Measurements from ENCODE around the gene SPATA46. TPM values are rescaled to one million over a fixed set of nuclear protein-coding genes. Genes with fewer than 3 reads are reported as not detected.

SPATA46 gene
- total and polyA plus RNA-seq, 9 of the 15 experiments (the other 6 are each of a cell fraction or from before 2014, with no cell fraction given): 0.04 to 0.11 TPM; not detected in 7

DNA sequence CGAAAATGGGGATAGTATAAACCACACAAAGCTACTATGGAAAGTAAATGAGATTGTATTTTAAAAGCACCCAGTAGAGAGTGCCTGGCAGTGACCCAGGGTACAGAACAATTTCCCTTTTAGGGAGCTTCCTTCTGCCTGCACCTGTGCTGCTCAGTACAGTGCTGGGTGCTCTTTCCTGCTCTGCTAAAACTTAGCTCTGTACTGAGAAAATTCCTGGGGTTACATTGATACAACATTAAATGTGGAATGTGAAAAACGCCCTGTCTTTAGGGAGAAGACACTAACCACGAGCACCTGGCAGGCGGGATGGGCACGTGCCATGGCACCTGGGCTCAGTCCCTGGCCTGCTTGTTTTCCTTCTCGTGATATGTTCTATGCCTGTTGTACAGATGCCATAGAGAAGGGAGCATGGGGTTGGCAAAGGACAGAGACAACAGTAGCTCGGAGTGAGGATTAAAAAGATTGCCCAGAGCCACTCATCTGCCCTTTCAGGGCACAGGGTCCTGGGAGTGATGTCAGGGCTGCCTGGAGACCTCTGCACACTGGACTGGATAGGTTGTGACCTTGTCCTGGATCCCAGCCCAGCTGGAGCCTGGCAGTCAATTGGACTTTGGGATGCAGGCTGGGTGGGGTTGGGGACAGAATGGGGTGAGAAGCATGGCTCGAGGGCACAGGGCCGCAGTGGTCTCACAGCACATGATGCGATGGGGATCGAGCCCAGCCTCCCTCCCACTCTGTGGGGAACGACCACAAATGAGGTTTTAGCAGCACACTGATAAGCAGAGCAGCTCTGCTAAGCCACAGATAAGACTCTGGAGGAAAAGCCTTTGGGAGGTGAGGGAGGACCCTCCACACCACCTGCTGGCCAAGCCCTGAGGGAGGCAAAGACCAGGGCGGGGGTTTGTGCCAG is 4.2 kb downstream of the SPATA46 start (continued):
- TF ChIP-seq, protein P1, sequence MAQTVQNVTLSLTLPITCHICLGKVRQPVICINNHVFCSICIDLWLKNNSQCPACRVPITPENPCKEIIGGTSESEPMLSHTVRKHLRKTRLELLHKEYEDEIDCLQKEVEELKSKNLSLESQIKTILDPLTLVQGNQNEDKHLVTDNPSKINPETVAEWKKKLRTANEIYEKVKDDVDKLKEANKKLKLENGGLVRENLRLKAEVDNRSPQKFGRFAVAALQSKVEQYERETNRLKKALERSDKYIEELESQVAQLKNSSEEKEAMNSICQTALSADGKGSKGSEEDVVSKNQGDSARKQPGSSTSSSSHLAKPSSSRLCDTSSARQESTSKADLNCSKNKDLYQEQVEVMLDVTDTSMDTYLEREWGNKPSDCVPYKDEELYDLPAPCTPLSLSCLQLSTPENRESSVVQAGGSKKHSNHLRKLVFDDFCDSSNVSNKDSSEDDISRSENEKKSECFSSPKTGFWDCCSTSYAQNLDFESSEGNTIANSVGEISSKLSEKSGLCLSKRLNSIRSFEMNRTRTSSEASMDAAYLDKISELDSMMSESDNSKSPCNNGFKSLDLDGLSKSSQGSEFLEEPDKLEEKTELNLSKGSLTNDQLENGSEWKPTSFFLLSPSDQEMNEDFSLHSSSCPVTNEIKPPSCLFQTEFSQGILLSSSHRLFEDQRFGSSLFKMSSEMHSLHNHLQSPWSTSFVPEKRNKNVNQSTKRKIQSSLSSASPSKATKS (CRISPR knock-in tag; IDR thresholded peaks at IDR 0.05): no peak
- TF ChIP-seq GTF2E2 (tag; IDR thresholded peaks at IDR 0.05): no peak; the same call in 1 of the 2 replicates
- TF ChIP-seq PML (IDR thresholded peaks at IDR 0.05; ENCODE audit: low read length): peak; percentile 97
- TF ChIP-seq, protein P2, sequence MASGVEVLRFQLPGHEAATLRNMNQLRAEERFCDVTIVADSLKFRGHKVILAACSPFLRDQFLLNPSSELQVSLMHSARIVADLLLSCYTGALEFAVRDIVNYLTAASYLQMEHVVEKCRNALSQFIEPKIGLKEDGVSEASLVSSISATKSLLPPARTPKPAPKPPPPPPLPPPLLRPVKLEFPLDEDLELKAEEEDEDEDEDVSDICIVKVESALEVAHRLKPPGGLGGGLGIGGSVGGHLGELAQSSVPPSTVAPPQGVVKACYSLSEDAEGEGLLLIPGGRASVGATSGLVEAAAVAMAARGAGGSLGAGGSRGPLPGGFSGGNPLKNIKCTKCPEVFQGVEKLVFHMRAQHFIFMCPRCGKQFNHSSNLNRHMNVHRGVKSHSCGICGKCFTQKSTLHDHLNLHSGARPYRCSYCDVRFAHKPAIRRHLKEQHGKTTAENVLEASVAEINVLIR (CRISPR knock-in tag; IDR thresholded peaks at IDR 0.05): no peak
- peak; percentile 69; the same call in 1 of the 2 replicates for TF ChIP-seq L3MBTL2 (IDR thresholded peaks at IDR 0.05)
- TF ChIP-seq, protein P3, sequence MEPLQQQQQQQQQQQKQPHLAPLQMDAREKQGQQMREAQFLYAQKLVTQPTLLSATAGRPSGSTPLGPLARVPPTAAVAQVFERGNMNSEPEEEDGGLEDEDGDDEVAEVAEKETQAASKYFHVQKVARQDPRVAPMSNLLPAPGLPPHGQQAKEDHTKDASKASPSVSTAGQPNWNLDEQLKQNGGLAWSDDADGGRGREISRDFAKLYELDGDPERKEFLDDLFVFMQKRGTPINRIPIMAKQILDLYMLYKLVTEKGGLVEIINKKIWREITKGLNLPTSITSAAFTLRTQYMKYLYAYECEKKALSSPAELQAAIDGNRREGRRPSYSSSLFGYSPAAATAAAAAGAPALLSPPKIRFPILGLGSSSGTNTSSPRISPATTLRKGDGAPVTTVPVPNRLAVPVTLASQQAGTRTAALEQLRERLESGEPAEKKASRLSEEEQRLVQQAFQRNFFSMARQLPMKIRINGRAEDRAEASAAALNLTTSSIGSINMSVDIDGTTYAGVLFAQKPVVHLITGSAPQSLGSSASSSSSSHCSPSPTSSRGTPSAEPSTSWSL (CRISPR knock-in tag; IDR thresholded peaks at IDR 0.05; ENCODE audit: borderline replicate concordance): no peak
- TF ChIP-seq, protein P4, sequence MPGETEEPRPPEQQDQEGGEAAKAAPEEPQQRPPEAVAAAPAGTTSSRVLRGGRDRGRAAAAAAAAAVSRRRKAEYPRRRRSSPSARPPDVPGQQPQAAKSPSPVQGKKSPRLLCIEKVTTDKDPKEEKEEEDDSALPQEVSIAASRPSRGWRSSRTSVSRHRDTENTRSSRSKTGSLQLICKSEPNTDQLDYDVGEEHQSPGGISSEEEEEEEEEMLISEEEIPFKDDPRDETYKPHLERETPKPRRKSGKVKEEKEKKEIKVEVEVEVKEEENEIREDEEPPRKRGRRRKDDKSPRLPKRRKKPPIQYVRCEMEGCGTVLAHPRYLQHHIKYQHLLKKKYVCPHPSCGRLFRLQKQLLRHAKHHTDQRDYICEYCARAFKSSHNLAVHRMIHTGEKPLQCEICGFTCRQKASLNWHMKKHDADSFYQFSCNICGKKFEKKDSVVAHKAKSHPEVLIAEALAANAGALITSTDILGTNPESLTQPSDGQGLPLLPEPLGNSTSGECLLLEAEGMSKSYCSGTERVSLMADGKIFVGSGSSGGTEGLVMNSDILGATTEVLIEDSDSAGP (CRISPR knock-in tag; IDR thresholded peaks at IDR 0.05): no peak
- no peak for TF ChIP-seq JUNB (CRISPR knock-in tag; conservative IDR thresholded peaks at IDR 0.05)
- no peak for TF ChIP-seq SREBF1 (IDR thresholded peaks at IDR 0.05; ENCODE audit: borderline replicate concordance, low read depth, low read length)
- peak; percentile 97 for TF ChIP-seq TAL1 (IDR thresholded peaks at IDR 0.05)
- TF ChIP-seq, protein P5, sequence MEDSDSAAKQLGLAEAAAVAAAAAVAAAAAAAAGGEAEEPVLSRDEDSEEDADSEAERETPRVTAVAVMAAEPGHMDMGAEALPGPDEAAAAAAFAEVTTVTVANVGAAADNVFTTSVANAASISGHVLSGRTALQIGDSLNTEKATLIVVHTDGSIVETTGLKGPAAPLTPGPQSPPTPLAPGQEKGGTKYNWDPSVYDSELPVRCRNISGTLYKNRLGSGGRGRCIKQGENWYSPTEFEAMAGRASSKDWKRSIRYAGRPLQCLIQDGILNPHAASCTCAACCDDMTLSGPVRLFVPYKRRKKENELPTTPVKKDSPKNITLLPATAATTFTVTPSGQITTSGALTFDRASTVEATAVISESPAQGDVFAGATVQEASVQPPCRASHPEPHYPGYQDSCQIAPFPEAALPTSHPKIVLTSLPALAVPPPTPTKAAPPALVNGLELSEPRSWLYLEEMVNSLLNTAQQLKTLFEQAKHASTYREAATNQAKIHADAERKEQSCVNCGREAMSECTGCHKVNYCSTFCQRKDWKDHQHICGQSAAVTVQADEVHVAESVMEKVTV (CRISPR knock-in tag; IDR thresholded peaks at IDR 0.05): no peak
- TF ChIP-seq, protein P6, sequence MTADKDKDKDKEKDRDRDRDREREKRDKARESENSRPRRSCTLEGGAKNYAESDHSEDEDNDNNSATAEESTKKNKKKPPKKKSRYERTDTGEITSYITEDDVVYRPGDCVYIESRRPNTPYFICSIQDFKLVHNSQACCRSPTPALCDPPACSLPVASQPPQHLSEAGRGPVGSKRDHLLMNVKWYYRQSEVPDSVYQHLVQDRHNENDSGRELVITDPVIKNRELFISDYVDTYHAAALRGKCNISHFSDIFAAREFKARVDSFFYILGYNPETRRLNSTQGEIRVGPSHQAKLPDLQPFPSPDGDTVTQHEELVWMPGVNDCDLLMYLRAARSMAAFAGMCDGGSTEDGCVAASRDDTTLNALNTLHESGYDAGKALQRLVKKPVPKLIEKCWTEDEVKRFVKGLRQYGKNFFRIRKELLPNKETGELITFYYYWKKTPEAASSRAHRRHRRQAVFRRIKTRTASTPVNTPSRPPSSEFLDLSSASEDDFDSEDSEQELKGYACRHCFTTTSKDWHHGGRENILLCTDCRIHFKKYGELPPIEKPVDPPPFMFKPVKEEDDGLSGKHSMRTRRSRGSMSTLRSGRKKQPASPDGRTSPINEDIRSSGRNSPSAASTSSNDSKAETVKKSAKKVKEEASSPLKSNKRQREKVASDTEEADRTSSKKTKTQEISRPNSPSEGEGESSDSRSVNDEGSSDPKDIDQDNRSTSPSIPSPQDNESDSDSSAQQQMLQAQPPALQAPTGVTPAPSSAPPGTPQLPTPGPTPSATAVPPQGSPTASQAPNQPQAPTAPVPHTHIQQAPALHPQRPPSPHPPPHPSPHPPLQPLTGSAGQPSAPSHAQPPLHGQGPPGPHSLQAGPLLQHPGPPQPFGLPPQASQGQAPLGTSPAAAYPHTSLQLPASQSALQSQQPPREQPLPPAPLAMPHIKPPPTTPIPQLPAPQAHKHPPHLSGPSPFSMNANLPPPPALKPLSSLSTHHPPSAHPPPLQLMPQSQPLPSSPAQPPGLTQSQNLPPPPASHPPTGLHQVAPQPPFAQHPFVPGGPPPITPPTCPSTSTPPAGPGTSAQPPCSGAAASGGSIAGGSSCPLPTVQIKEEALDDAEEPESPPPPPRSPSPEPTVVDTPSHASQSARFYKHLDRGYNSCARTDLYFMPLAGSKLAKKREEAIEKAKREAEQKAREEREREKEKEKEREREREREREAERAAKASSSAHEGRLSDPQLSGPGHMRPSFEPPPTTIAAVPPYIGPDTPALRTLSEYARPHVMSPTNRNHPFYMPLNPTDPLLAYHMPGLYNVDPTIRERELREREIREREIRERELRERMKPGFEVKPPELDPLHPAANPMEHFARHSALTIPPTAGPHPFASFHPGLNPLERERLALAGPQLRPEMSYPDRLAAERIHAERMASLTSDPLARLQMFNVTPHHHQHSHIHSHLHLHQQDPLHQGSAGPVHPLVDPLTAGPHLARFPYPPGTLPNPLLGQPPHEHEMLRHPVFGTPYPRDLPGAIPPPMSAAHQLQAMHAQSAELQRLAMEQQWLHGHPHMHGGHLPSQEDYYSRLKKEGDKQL (CRISPR knock-in tag; IDR thresholded peaks at IDR 0.05; ENCODE audit: borderline replicate concordance): no peak
